SK-N-MC (cell line): ENCODE data around the gene ITGBL1.

Experiments
- EZH2 ChIP-seq: fragments of 200-600 bp; sonication (generic); IDR thresholded peaks from one replicate; pipeline ENCODE4 v1.6.1; 2017; ENCODE audit warnings: antibody characterized with exemption
- FOXP2 ChIP-seq: optimal IDR thresholded peaks from 2 replicates; pipeline ENCODE3; 2011; ENCODE audit warnings: mild to moderate bottlenecking, moderate library complexity; ENCODE audit not compliant: insufficient read depth; ENCODE audit errors: extremely low read length, control extremely low read depth
- POLR2AphosphoS5 ChIP-seq: IDR thresholded peaks from 2 replicates; pipeline ENCODE4 v1.6.1; 2012; ENCODE audit warnings: mild to moderate bottlenecking, low read depth, low read length, borderline replicate concordance

DNA sequence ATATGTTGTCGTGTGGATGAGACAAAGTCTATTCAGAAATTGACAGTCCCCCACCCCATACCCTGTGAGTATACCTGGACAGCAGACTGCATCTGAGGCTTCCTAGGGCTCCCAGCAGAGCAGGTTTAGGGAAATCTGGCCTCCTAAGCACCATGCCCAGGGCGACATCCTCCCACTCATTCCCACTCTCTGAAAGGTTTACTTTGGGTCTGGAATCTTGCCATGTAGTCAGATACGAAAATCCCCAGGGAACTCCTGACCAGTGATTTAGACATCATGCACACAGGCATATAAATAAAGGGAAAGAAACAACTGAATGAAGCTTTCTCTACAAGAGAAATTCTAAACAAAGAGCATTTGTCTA is 35.5 kb upstream of the ITGBL1 start:
- TF ChIP-seq POLR2AphosphoS5, result no peak
- TF ChIP-seq EZH2, result no peak
- no peak for TF ChIP-seq FOXP2
